ENCODE measurements around the gene RSPO4.

RSPO4 gene

DNA sequence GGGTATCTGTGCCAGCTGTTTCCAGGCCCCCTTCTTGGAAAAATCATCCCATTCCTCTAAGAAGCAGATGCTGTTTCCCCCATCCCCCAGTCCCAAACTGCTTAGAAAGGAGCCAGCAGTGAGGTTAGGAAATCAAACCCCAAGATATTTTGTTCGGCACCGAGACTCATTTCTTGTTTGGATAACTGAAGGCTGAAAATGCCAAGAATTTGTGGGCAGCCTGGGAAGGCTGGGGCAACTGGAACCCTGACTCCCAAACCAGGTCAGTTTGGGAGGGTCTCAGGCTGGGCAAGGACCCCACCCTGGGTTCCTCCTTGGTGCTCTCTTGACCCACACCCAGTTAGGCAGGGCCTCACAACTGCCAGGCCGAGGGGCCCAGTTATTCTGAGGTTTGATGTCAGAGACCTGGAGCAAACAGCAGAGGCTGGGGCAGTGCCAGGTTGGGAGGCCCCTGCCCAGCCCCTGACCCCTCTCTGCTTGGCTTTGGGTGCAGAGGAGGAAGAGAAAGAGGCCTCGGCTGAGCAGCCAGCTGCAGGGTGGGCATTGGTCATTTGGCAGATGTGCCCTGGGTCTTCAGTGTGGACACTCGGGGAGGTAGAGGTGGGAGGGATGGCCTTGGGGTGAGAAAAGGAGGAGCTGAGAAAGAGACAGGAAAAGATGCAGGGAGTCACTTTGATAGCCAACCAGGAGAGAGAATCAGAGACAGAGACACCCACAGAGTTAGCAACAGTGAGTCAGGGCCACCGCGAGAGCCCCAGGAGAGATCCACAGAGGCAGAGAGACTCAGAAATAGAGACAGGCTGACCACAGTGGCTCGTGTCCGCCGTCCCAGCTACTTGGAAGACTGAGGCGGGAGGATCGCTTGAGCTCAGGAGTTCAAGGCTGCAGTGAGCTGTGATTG is 91.0 kb downstream of the RSPO4 start:
- DNase-seq (ENCODE audit: low read depth): peak; percentile 68
- TF ChIP-seq, protein P1, sequence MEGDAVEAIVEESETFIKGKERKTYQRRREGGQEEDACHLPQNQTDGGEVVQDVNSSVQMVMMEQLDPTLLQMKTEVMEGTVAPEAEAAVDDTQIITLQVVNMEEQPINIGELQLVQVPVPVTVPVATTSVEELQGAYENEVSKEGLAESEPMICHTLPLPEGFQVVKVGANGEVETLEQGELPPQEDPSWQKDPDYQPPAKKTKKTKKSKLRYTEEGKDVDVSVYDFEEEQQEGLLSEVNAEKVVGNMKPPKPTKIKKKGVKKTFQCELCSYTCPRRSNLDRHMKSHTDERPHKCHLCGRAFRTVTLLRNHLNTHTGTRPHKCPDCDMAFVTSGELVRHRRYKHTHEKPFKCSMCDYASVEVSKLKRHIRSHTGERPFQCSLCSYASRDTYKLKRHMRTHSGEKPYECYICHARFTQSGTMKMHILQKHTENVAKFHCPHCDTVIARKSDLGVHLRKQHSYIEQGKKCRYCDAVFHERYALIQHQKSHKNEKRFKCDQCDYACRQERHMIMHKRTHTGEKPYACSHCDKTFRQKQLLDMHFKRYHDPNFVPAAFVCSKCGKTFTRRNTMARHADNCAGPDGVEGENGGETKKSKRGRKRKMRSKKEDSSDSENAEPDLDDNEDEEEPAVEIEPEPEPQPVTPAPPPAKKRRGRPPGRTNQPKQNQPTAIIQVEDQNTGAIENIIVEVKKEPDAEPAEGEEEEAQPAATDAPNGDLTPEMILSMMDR (IDR thresholded peaks at IDR 0.05; ENCODE audit: low read depth, low read length): no peak
- TF ChIP-seq, protein P2, sequence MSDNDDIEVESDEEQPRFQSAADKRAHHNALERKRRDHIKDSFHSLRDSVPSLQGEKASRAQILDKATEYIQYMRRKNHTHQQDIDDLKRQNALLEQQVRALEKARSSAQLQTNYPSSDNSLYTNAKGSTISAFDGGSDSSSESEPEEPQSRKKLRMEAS (IDR thresholded peaks at IDR 0.05; ENCODE audit: low read depth, low read length): no peak
- TF ChIP-seq POLR2A (IDR thresholded peaks at IDR 0.05; ENCODE audit: extremely low read depth, insufficient read length): no peak
- no peak for TF ChIP-seq MYC (IDR thresholded peaks at IDR 0.05; ENCODE audit: low read depth, low read length)
- H3K4me3 ChIP-seq (ENCODE audit: low read depth, low read length): no peak overlapping the region

DNA sequence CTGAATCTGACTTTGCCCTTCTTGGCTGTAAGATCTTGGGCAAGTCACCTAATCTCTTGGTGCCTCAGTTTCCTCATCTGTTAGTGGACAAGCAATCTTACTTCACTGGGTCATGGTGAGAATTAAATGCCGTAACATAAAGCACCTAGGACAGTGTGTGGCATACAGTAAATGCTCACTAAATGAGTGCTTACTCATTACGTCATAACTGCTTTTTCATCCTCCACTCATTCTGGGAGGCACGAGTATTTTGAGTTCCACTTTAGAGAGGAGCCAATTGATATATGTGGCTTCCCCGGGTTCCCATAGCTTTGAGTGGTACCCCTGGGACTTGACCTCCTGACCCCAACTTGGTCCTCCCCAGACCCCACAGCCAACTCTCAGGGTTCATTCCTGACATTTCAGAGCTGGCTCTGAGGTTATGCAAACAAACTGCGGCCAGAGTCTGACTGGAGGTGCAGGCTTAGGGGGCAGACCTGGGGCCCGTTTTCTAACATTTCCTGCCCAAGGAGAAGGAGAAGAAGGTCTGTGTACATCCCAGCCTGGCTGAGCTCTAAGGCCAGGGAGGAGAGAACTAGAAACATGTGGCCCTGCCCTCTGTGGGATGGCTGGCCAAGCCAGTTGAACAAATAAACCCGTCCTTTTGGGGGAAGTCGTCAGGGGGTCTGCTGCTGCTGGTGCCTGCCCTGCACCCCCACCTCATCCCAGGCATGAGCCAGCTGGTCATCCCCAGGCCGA is 91.8 kb downstream of the RSPO4 start:
- no peak overlapping the region for H3K4me3 ChIP-seq (ENCODE audit: low read depth, low read length)
- DNase-seq (ENCODE audit: low read depth): no peak
- no peak for TF ChIP-seq POLR2A (IDR thresholded peaks at IDR 0.05; ENCODE audit: extremely low read depth, insufficient read length)
- TF ChIP-seq, protein P2 (IDR thresholded peaks at IDR 0.05; ENCODE audit: low read depth, low read length): no peak
- no peak for TF ChIP-seq MYC (IDR thresholded peaks at IDR 0.05; ENCODE audit: low read depth, low read length)
- TF ChIP-seq, protein P1 (IDR thresholded peaks at IDR 0.05; ENCODE audit: low read depth, low read length): no peak

DNA sequence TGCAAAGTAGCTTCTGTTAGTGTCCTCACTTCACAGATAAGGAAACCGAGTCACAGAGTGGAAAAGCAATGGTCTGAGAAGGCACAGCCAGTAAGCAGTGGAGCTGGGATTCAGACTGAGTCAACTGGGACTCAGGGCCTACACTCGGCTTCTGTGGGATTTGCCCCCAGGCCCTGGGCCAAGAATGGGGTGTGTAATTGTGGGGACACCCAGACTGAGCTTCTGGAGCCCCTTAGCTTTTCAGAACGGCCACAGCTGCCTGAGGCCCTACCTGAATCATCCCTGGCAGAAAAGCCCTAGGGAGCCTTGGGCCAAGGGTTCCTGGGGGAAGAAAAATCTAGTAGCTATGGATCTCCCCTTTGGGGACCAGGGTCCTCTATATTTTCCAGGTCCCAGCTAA is 92.5 kb downstream of the RSPO4 start:
- no peak for DNase-seq (ENCODE audit: low read depth)
- TF ChIP-seq, protein P2 (IDR thresholded peaks at IDR 0.05; ENCODE audit: low read depth, low read length): no peak
- TF ChIP-seq MYC (IDR thresholded peaks at IDR 0.05; ENCODE audit: low read depth, low read length): no peak
- TF ChIP-seq POLR2A (IDR thresholded peaks at IDR 0.05; ENCODE audit: extremely low read depth, insufficient read length): no peak
- TF ChIP-seq, protein P1 (IDR thresholded peaks at IDR 0.05; ENCODE audit: low read depth, low read length): no peak
- H3K4me3 ChIP-seq (ENCODE audit: low read depth, low read length): no peak overlapping the region
